ENCODE data around the gene RAI14.

DNA sequence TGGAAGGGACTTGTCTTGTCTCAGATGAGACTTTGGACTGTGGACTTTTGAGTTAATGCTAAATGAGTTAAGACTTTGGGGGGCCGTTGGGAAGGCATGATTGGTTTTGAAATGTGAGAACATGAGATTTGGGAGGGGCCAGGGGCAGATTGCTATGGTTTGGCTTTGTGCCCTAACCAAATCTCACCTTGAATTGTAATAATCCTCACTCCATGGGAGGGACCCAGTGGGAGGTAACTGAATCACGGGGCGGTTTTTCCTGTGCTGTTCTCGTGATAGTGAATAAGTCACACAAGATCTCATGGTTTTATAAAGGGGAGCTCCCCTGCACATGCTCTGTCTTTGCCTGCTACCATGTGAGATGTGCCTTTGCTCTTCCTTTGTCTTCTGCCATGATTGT is 72.1 kb downstream of the RAI14 start:
- TF ChIP-seq POLR2A (IDR thresholded peaks at IDR 0.05) = no peak
- TF ChIP-seq, protein P1, sequence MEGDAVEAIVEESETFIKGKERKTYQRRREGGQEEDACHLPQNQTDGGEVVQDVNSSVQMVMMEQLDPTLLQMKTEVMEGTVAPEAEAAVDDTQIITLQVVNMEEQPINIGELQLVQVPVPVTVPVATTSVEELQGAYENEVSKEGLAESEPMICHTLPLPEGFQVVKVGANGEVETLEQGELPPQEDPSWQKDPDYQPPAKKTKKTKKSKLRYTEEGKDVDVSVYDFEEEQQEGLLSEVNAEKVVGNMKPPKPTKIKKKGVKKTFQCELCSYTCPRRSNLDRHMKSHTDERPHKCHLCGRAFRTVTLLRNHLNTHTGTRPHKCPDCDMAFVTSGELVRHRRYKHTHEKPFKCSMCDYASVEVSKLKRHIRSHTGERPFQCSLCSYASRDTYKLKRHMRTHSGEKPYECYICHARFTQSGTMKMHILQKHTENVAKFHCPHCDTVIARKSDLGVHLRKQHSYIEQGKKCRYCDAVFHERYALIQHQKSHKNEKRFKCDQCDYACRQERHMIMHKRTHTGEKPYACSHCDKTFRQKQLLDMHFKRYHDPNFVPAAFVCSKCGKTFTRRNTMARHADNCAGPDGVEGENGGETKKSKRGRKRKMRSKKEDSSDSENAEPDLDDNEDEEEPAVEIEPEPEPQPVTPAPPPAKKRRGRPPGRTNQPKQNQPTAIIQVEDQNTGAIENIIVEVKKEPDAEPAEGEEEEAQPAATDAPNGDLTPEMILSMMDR (IDR thresholded peaks at IDR 0.05) = no peak
